ENCODE results near the gene IFI27. TPM values are rescaled to one million over a fixed set of nuclear protein-coding genes. Genes with fewer than 3 reads are reported as not detected.
"Not testable (repeated sequence)": the region's sequence is repeated elsewhere in the genome, so short reads cannot be mapped to it uniquely, and the experiment has no call there.

IFI27 gene
- 1 to 10 TPM in 10 of 12 donors, not detected in 2; 1.4 to 5.7 (median 3.1) TPM for polyA plus RNA-seq (ENCODE audit: insufficient read length in 12 of 12)
- long read RNA-seq, donor 1, transcript IFI27-211 (5 exons, 364 nt): major isoform, 8 of 13 reads
- long read RNA-seq, donor 1, partial matches to known transcripts: 0 of 13 reads
- long read RNA-seq, donor 1, other reads (novel, unspliced or antisense): 0 of 13 reads
- long read RNA-seq, donor 2, partial matches to known transcripts: 0 of 1 reads
- long read RNA-seq, donor 2, other reads (novel, unspliced or antisense): 0 of 1 reads
- long read RNA-seq, donor 3: 0 reads
- long read RNA-seq, donor 4: 0 reads
- long read RNA-seq, donor 5, partial matches to known transcripts: 0 of 1 reads
- long read RNA-seq, donor 5, other reads (novel, unspliced or antisense): 0 of 1 reads
- long read RNA-seq, donor 6: 0 reads
- long read RNA-seq, donor 7, partial matches to known transcripts: 0 of 1 reads
- long read RNA-seq, donor 7, other reads (novel, unspliced or antisense): 0 of 1 reads
- long read RNA-seq, donor 8, partial matches to known transcripts: 0 of 1 reads
- long read RNA-seq, donor 8, other reads (novel, unspliced or antisense): 0 of 1 reads
- long read RNA-seq, donor 9, partial matches to known transcripts: 31 of 61 reads
- long read RNA-seq, donor 9, other reads (novel, unspliced or antisense): 30 of 61 reads
- long read RNA-seq, donor 10, partial matches to known transcripts: 0 of 1 reads
- long read RNA-seq, donor 10, other reads (novel, unspliced or antisense): 0 of 1 reads
- long read RNA-seq, donor 11, partial matches to known transcripts: 0 of 2 reads
- long read RNA-seq, donor 11, other reads (novel, unspliced or antisense): 0 of 2 reads

GRCh38 chr14:94110552-94111181 is at the start of gene IFI27:
IFI27 (plus strand) TSS chr14:94110736.
- peak; percentile 19 for DNase-seq

GRCh38 chr14:94062344-94062940 is 48.1 kb upstream of the IFI27 start:
- DNase-seq: no peak

- no peak for DNase-seq
Observed at GRCh38 chr14:94066089-94066676, 44.4 kb upstream of the IFI27 start.

- DNase-seq: not testable (repeated sequence)
Observed at GRCh38 chr14:94072076-94072475, 38.5 kb upstream of the IFI27 start.

GRCh38 chr14:94074534-94074933 is 36.0 kb upstream of the IFI27 start:
- DNase-seq: no peak

- no peak for DNase-seq
Observed at GRCh38 chr14:94075008-94075407, 35.5 kb upstream of the IFI27 start.

GRCh38 chr14:94077111-94077821 is 33.3 kb upstream of the IFI27 start:
- no peak for DNase-seq

GRCh38 chr14:94077823-94078222 is 32.7 kb upstream of the IFI27 start:
- no peak for DNase-seq

GRCh38 chr14:94079891-94080620 is 30.5 kb upstream of the IFI27 start:
- DNase-seq: peak; percentile 56

GRCh38 chr14:94080621-94081385 is 29.7 kb upstream of the IFI27 start, which contains the start of the genes DDX24 and IFI27L1:
DDX24 (minus strand) TSS chr14:94081202; CDS start chr14:94079742, 1,460 bp downstream.
IFI27L1 (plus strand) TSS chr14:94081310; CDS start chr14:94096938, 15,628 bp downstream.
- peak; percentile 96 for DNase-seq

GRCh38 chr14:94081386-94081820 is 29.1 kb upstream of the IFI27 start:
- DNase-seq: no peak

- no peak for DNase-seq
Observed at GRCh38 chr14:94087891-94088290, 22.6 kb upstream of the IFI27 start.

GRCh38 chr14:94088516-94088915 is 22.0 kb upstream of the IFI27 start:
- DNase-seq: no peak

- DNase-seq: no peak
Observed at GRCh38 chr14:94089479-94089878, 21.1 kb upstream of the IFI27 start.

- DNase-seq: no peak
Observed at GRCh38 chr14:94093418-94093817, 17.1 kb upstream of the IFI27 start.

- no peak for DNase-seq
Observed at GRCh38 chr14:94097091-94097490, 13.4 kb upstream of the IFI27 start.

- no peak for DNase-seq
Observed at GRCh38 chr14:94098326-94098992, 12.1 kb upstream of the IFI27 start.

- DNase-seq: no peak
Observed at GRCh38 chr14:94099006-94099405, 11.5 kb upstream of the IFI27 start.

All from muscle of arm (tissue), 14 donors.